ENCODE data around the gene CAPN2.

The CAPN2 gene

DNA sequence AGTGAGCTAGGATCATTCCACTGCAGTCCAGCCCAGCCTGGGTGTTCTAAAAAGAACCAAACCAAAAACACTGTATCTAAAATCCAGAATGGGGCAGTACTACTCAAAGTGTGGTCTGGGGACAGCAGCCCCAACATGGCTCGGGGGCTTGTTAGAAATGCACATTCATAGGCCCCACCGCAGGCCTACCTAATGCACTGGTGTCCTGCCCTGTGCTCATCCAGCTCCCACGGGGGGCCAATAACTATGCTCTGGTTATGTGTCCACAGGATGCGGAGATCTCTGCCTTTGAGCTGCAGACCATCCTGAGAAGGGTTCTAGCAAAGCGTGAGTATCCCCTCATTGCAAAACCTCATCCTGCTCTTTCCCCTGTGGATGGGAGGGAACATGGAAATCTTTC lies 51.5 kb downstream of the CAPN2 start:
- no peak for DNase-seq

DNA sequence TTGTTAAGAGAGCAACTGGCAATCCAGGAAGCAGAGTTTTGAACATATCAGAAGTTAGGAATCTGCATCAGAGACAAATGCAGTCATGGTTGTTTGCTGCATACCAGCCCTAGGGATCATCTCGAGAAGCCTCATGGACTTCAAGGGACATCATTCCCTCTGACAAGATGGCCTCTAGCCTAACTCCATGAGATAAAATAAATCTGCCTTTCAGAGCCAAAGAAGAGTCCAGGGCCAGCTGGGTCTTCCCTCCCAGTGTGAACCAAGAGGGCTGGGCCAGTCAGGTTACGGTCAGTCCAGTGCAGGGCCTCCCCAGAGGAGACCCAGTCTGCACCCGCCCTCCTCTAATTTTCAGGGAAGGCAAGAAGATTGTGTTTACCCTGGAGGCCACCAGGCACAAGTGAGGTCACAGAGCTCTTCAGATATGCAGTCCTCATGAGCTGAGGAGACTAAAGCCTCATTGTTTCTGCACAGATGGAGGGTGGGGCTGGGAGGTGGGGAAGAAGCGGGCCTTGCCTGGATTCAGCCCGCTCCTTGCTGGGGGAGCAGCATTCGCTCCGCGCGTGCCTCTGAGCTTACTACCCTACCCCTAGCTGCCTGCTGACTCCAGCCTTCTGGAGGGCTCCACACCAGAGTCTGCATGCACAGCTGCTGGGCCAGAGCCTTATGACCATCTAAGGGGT lies 52.8 kb downstream of the CAPN2 start:
- peak; percentile 11 for DNase-seq

DNA sequence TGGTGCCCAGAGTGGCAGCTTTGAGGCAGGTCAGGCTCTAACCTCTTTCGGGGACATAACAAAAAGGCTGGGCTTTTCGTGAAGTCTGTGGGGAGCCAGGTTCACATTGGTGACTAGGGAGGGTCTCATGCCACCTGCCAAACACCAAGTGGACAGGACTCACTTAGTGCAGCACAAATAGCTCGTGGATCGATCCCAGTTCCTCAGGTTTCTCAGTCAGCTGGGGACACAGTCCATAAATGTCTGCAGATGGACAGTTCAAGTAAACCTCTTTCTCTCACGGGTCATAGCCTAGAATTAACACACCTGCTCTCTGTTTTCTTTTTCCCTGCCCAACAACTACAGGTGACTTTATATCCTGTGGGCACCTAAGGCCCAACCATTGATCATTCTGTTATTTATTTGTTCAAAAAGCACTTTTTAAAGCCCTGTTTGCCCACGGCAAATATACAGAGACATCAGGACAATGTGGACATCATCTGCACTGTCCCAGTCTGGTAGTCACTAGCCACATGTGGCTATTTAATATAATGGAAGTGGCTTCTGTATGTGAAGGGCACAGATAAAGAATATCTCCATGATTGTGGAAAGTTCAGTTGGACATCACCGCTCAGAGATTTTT lies 53.5 kb downstream of the CAPN2 start:
- DNase-seq = no peak

DNA sequence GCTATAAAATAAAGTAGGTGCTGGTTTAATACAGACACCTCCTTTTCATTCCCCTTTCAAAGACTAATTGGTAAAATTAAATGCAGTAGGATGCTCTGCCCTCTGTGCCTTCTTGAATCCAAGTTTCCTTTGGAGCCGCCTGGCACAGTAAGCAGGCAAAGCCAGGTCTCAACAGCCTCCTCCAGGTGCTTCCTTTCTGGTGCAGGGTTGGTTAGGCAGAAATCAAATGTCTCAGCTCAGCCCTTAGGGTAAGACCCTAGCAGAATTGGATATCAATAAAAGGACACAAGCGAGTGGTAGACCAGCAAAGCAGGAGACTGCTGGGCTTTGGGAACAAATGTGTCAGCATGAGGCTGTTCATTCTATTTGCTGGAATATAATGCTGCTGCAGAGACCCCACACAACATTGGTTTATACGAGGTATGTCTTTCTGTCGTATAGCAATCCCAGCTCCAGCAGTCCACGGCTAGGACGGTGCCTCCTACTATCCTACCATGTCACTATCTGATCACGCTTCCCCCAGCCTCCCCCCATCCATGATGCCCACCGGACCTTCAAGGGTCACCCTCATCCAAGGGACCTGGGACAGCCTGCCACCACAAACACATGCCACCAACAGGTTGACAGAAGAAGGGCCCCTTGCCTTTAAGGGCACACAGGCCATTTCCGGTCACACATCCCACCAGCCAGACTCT lies 58.4 kb downstream of the CAPN2 start:
- no peak for DNase-seq

DNA sequence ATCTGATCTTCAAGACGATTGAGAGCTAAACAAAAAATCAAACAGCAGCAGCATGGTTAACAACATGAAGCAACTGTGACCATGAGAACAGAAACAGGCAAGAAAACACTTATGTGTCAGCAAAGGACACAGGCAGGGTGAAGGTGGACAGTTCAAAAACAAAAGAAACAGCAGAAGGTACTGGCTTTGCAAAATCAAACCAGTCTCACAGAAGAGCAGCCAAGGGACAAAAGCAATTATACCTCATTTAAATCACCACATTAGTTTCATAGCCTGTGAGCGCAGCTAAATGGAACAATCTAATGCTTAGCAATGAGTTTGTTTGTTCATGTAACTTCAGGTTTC lies 59.1 kb downstream of the CAPN2 start:
- no peak for DNase-seq

DNA sequence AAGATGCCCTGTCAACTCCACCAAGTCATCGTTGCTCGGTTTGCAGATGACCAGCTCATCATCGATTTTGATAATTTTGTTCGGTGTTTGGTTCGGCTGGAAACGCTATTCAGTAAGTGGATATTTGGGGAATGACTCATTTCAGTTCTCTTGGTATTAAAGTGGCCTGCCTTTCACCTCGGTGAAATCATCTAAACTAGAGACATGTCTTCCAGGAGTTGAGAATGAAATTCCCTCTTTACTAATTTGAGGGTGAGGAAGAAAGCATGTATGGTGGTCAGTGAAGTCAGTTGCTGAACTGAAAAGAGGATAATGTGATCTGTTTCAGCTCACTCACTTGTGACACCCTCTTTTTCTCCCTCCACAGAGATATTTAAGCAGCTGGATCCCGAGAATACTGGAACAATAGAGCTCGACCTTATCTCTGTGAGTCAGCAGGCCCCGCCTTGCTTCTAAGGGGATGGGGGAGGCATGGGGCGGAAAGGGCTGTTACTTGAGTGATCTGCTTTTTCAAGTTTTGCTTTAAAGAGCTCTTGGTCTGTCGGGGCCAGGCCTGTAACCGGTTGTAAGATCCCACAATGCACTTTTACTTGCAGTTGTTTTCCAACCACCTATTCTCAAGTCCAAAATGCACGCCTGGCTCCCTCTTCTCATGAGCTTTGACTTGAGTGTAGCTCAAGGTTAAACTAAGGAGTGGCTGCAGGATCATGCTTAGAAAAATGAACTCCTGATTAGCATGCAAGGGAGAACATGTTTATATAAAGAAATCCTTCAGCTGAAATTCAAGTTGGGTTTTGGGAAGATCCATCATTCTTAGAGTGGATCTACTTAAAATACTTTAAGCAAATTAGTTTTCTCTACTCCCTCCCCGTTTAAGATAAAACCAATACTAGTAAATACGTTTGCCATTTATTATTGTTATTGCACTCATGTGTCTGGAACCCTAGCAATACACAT lies 59.8 kb downstream of the CAPN2 start:
- DNase-seq = peak; percentile 80

DNA sequence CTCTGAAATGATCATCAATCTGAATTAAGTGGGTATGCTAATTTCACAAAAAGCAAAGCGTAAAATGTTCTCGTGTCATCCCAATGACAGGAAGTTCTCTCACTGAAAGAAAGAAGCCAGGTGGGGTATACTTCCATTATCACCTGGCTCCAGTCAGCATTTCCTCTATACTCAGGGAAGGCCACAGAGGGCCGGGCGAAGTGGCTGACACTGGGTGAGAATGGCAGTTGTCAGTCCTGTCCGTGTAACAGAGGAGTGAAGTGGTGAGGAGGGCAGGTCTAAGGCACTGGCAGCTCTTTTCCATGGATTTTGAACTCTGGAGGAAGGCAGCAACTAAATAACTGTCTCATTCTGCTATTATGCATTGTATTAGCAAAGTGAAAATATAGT lies 60.4 kb downstream of the CAPN2 start:
- no peak for DNase-seq

DNA sequence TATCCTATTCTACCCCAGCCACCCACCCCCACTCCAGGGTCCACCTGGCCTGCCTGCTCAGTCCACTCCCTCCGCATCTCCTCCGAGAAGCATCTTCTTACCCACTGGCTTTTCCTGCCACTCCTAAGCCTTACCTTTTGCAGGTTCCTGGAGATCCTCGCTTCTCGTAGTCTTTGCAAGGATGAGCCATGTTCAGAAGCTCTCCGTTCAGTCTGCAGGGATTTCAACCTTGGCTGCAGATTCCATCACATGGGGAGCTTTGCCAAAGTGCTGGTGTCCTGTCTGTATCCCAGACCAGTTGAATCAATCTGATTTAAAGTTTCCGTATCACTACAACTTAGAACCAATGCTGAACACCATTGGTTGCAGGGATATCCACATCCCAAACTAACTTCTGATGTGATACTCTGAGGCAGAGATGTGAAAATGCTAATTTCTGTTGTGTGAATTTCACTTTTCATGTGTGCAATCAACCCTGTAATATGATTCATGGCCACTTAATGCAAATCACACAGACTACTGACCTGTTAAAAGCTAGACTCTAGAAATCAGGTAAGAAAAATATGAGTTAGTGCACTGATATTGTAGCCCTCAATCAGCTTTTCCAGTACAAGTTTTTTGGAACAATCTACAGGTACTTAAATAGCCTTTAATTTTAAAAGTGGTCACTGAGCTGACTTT lies 61.9 kb downstream of the CAPN2 start:
- no peak for DNase-seq

DNA sequence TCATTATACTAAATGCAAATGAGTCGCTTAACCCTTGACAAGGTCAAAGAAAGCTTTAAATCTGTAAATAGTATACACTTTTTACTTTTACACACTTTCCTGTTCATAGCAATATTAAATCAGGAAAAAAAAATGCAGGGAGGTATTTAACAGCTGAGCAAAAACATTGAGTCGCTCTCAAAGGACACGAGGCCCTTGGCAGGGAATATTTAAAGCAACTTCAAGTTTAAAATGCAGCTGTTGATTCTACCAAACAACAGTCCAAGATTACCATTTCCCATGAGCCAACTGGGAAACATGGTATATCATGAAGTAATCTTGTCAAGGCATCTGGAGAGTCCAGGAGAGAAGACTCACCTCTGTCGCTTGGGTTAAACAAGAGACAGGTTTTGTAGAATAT lies 62.7 kb downstream of the CAPN2 start:
- peak; percentile 43 for DNase-seq

DNA sequence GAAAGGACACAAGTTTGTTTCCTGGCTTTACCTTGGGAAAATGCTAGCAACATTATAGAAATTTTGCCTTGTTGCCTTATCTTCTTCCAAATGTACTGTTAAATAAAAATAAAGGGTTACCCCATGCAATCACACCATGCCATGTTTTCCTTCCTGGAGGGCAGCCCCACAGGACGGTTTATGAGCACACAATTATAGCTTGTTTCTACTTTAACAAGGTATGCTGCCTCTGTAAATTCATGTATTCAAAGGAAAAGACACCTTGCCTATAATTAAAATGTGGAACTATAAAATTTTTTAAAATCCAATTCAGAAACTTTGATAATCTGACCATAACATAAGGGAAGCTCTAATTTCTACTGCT lies 63.4 kb downstream of the CAPN2 start:
- DNase-seq = no peak

DNA sequence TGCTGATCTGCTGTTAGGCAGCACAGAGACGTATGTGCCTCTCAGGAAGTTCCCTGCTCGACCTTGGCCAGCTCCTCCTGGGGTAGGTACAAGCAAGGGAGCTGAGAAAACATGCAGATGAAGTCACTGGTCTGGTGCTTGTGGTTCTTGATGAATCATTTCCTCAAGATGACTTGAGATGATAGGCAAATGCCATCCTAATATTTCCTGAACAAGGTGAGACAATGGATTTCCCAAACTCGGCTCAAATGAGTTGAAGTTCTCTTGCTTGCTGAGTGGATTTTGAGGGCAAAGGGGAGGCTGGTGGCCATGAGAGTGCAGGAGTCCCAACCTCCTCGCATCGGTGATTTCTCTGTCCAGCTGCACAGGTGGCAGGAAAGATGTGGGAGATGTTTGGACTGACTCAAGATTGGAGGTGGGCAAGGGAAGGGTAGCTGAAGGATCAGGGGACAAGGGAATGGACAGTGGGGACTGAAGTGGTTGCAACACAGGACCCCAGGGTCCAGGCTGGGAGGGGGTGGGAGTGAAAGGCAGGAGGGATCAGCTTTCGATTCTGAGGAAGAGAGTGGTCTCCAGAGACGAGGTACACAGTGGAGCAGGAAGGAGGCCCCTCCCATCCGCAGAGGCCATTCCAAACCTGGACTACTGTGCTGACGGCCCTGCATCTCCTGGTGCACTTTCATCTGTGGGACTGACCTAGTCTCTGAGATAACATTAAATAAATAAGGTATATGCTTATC lies 63.9 kb downstream of the CAPN2 start:
- peak; percentile 67 for DNase-seq

DNA sequence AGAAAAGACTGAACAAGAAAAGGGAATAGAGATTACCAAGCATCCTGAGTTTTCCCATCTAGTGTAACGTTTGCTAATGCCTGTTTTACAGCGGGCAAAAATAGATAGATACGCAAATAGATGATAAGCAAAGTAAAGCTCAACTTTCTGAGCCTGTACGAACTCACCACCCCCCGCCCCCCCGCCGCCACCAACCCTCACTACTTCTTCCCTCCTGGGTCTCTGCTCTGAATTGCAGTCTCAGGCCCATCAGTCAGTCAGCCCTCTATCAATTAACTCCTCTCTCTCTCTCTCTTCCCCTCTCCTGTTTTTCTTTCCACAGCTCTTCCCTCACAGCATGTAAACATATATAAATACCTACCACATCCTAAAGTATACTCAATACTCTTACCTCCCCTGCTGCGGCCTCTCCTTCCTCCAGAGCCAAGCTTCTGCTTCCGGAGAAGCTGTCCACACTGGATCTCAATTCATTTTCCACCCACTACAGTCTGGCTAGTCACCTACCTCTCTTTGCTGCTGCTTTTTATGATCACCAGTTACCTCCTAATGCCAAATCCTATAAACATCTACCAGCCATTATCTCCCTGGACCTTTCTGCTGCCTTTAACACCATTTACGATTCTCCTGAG lies 64.6 kb downstream of the CAPN2 start:
- DNase-seq = no peak

DNA sequence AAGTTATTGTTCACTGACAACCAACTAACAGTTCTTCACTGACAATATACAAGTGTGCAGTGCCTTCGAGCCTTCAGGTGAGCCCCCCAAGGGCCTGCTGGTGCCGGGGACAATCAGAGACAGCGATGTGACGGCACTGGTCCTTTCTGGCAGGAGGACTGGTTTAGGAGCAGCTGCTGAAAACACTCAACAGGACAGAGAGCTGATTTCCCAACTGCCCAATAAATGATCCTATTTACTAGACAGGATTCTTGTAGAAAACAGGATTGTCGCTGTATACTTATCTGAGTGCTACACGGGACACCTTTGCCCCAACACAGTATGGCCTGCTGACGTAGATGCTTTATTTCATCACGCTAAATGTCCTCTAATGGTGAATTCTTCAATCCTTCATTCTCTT lies 68.0 kb downstream of the CAPN2 start:
- no peak for DNase-seq

DNA sequence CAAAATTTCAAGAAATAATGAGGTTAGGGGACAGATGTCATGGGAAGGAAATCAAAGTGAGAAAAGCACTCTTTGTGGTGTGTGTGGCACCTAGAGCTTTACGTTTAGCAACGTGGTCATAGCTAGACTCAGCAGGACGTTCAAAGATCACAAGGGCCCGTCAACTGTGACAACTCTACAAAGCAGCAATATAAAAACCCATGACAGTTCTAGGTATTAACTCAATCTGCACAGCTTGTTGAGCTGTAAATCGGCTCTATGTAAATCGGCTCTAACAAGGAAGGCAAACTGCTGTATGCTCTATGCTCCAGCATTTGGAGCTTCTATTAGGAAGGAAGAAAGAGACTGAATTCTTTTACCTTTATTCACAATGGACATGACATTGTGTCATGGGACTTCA lies 68.6 kb downstream of the CAPN2 start:
- no peak for DNase-seq

DNA sequence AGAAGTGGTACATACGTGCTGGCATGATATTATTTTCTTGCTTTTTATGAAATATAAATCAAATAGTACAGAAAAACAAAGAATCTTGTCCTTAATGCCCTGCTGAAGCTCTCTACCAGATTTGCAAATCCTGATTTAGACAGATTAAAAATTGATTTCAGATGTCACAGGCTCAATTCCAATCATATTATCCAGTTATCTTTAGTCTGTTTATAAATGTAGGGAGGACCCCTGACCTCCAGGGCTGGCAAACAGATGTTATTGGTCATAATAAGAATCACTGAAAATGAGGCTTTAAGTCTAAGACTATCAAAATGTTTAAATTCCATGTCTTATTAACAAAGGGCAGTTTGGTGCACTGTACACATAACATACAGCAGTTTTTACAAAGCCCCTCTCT lies 71.3 kb downstream of the CAPN2 start:
- DNase-seq = no peak

DNA sequence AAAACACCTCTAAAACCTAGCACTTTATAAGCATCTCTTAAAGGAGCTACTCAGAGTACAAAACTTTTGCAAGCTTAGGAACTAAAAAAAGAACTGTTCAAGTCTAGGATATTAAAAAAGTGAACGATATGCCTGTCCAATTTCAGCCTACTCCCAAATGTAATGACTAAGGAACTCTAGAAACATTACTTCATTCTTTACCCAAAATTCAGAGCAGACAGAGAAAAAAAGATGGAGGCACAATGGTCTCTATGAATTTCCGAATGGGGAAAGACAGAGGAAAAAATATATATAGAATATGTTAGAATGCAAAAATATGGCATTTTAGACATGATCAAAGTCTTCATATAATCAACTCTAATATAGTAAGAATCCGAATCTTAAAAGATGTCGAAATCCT lies 72.2 kb downstream of the CAPN2 start:
- no peak for DNase-seq

DNA sequence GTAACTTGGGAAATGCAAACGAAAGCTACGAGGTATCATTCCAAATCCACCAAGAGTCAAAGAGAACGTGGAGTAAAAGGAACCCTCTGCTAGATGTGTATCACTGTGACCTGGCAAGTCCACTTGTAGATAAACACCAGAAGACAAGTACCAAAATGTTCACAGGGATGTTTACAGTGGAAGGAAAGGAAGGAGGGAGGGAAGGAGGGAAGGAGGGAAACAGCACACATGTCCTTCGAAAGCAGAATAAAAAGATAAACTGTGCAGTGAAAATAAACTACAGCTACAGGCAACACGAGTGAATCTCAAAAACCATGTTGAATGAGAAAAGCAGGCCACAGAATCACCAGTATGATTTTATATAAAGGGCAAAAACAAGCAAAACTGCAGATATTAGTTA lies 73.5 kb downstream of the CAPN2 start:
- no peak for DNase-seq

DNA sequence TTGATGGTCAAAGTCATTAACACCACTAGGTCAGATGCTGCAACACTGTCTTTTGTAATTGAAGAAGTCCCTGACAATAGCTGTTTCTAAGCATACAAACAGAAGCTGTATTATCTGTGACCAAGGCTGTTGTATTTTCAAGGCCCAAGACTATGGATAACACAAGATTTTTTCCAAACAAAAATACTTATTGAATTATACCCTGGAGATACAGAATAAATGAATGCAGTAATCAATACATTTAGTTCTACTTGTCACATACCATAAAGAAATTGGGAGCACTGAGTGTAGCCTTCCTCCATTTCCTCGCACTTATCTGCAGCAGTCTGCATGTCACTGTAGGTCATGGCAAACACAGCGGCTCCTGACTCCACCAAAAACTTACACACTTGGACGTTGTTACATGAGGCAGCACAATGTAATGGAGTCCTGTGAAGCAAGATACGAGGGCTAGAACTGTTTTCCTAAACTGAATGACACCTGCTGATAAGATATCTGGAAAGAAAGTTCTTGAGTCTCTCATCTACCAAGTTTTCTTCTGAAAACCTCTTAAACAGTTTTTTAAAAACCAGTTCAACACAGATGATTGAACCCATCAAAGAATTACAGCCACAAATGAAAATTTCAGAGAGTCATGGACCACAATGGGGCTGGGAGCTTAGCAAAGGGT lies 76.5 kb downstream of the CAPN2 start:
- no peak for DNase-seq

DNA sequence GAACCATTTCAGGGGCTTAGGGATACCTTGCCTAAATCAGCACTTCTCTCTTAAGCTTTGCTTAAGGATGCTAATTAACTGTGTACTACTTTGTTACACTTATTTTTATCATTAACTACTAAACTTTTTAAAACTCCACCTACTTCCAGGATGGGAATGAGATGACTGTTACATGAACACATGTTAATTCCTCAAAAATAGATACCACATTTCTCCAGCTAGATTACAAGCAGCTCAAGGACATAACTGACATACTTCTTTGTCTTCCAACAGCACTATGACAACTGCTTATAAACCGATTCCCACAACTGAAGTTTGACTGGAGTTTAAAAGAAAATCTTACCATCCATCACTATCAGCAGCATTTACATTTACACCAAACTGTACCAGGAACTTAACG lies 79.7 kb downstream of the CAPN2 start:
- no peak for DNase-seq

DNA sequence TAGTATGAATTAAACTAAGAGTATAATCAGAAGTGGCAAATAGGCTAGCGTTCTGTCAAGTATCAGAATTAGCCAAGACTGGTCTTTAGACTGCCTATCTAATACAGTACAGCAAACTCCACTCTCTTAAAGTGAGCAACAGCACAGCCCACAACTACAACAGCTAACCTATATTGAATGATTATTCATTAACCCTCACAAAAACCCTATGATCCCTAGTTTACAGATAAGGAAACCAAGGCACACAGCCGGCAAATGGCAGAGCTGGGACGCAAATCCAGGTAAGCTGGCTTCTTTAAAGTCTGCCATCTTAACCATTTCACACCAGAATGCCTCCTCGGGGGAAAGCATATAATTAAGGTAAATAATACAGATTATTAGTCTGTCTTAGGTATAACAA lies 81.4 kb downstream of the CAPN2 start:
- no peak for DNase-seq
